HG02763 (cell line): ENCODE measurements around the gene MB.

Source experiments
- ATAC-seq: cut with Tn5 transposase; IDR thresholded peaks from one replicate; pipeline ENCODE4 v1.9.1; 2021; ENCODE audit warnings: mild to moderate bottlenecking, moderate library complexity; ENCODE audit not compliant: unreplicated experiment

Gene MB

GRCh38 chr22:35597692-35598395 is 19.3 kb downstream of the MB start:
- ATAC-seq: no peak

- no peak for ATAC-seq
Measured at GRCh38 chr22:35596821-35597220, 20.3 kb downstream of the MB start.

GRCh38 chr22:35594686-35595085 is 22.4 kb downstream of the MB start:
- no peak for ATAC-seq

GRCh38 chr22:35593891-35594470 is 23.1 kb downstream of the MB start:
- no peak for ATAC-seq

- no peak for ATAC-seq
Measured at GRCh38 chr22:35593071-35593890, 23.8 kb downstream of the MB start.

GRCh38 chr22:35592418-35592967 is 24.6 kb downstream of the MB start:
- no peak for ATAC-seq

GRCh38 chr22:35591714-35592417 is 25.3 kb downstream of the MB start:
- no peak for ATAC-seq

GRCh38 chr22:35590634-35591295 is 26.4 kb downstream of the MB start:
- no peak for ATAC-seq

GRCh38 chr22:35589756-35590093 is 27.4 kb downstream of the MB start:
- ATAC-seq: no peak

- ATAC-seq: no peak
Measured at GRCh38 chr22:35589071-35589755, 27.9 kb downstream of the MB start.

GRCh38 chr22:35587896-35588295 is 29.2 kb downstream of the MB start:
- no peak for ATAC-seq

- ATAC-seq: no peak
Measured at GRCh38 chr22:35587447-35587870, 29.7 kb downstream of the MB start.

- ATAC-seq: no peak
Measured at GRCh38 chr22:35586771-35587170, 30.4 kb downstream of the MB start.

- ATAC-seq: no peak
Measured at GRCh38 chr22:35582861-35583670, 34.1 kb downstream of the MB start.

GRCh38 chr22:35582218-35582860 is 34.8 kb downstream of the MB start:
- no peak for ATAC-seq

GRCh38 chr22:35581023-35581413 is 36.1 kb downstream of the MB start:
- ATAC-seq: no peak

- no peak for ATAC-seq
Measured at GRCh38 chr22:35580351-35581022, 36.6 kb downstream of the MB start.
